MM.1S (cell line): Measurements from ENCODE around the gene VPS16.

Experiments
- DNase-seq: peaks from one replicate; pipeline ENCODE4 v3.0.0-alpha.2; 2015
- H2AFZ ChIP-seq: fragments of 300-600 bp; sonication (generic); 2 replicates; pipeline ENCODE4 v1.6.0; 2016; ENCODE audit warnings: antibody characterized with exemption, low read length
- H3F3A ChIP-seq: fragments of 300-600 bp; sonication (generic); 2 replicates; pipeline ENCODE4 v1.6.1; 2016; ENCODE audit warnings: mild to moderate bottlenecking, antibody characterized with exemption, low read length, moderate library complexity, mixed read lengths; ENCODE audit not compliant: insufficient read depth
- H3K27ac ChIP-seq: fragments of 300-600 bp; sonication (generic); 2 replicates; pipeline ENCODE4 v1.5.1; 2016; ENCODE audit warnings: mild to moderate bottlenecking, low read length
- H3K27me3 ChIP-seq: fragments of 300-600 bp; sonication (generic); replicated peaks from 2 replicates; pipeline ENCODE4 v1.6.0; 2016; ENCODE audit warnings: low read length; ENCODE audit not compliant: insufficient read depth
- H3K36me3 ChIP-seq: fragments of 300-600 bp; sonication (generic); replicated peaks from 2 replicates; pipeline ENCODE4 v1.6.1; 2016; ENCODE audit warnings: mild to moderate bottlenecking, low read length, mixed read lengths; ENCODE audit not compliant: insufficient read depth
- H3K4me1 ChIP-seq: fragments of 300-600 bp; sonication (generic); 2 replicates; pipeline ENCODE4 v1.6.1; 2016; ENCODE audit warnings: low read length, mixed read lengths
- H3K4me2 ChIP-seq: fragments of 300-600 bp; sonication (generic); 2 replicates; pipeline ENCODE4 v1.6.0; 2016; ENCODE audit warnings: low read depth, low read length
- H3K4me3 ChIP-seq: fragments of 300-600 bp; sonication (generic); 2 replicates; pipeline ENCODE4 v1.5.1; 2016; ENCODE audit warnings: low read length, mixed read lengths
- H3K79me2 ChIP-seq: fragments of 300-600 bp; sonication (generic); 2 replicates; pipeline ENCODE4 v1.6.1; 2016; ENCODE audit warnings: mixed run types, low read length, mixed read lengths
- H3K9ac ChIP-seq: fragments of 300-600 bp; sonication (generic); 2 replicates; pipeline ENCODE4 v1.6.1; 2016; ENCODE audit warnings: low read length, mixed read lengths
- H3K9me2 ChIP-seq: fragments of 300-600 bp; sonication (generic); replicated peaks from 2 replicates; pipeline ENCODE4 v1.6.1; 2016; ENCODE audit warnings: mild to moderate bottlenecking, low read length, mixed read lengths; ENCODE audit not compliant: insufficient read depth
- H3K9me3 ChIP-seq: fragments of 300-600 bp; sonication (generic); replicated peaks from 2 replicates; pipeline ENCODE4 v1.6.1; 2016; ENCODE audit warnings: mild to moderate bottlenecking, low read length, mixed read lengths; ENCODE audit not compliant: insufficient read depth
- H4K20me1 ChIP-seq: fragments of 300-600 bp; sonication (generic); 2 replicates; pipeline ENCODE4 v1.6.1; 2016; ENCODE audit warnings: mild to moderate bottlenecking, low read length, moderate library complexity, mixed read lengths; ENCODE audit not compliant: insufficient read depth
- CTCF ChIP-seq: fragments of 300-600 bp; sonication (generic); IDR thresholded peaks from 2 replicates; pipeline ENCODE4 v1.5.1; 2016; ENCODE audit warnings: antibody characterized with exemption, low read length, mixed read lengths
- EZH2 ChIP-seq: fragments of 300-600 bp; sonication (generic); optimal IDR thresholded peaks from 2 replicates; pipeline ENCODE3; 2017; ENCODE audit warnings: low read depth, mild to moderate bottlenecking, antibody characterized with exemption, low read length, mixed read lengths
- EZH2phosphoT487 ChIP-seq: fragments of 300-600 bp; sonication (generic); IDR thresholded peaks from 2 replicates; pipeline ENCODE4 v1.6.1; 2018; ENCODE audit warnings: antibody characterized with exemption, low read length

Gene VPS16

DNA sequence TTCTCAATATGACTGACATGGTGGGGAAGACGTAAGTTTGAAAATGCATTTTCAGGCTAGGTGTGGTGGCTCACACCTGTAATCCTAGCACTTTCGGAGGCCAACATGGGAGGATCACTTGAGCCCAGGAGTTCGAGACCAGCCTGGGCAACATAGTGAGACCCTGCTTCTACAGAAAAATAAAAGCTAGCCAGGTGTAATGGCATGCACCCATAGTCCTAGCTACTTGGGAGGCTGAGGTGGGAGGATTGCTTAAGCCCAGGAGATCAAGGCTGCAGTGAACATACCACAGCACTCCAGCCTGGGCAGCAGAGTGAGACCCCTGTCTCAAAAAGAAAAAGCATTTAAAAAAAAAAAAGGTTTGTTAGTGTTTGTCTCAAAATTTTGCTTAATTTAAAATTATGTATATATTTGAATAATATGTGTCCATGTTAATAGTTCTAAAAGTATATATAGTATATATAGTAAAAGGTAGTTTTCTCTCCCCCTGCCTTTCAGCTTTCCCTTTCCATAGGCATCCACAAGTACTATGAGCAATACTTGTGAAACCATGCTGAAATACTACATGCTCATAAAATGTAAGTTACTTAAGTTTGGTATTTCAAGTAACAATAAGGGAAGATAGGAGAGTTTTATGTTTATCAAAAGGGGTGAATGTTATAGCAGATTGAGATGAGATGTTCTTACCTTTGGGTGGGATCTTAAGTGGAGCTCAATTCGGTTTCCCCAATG is 47.8 kb downstream of the VPS16 start:
- Histone ChIP-seq H2AFZ (no peak overlapping the region), H3K4me2 (no peak overlapping the region), H3K79me2 (peaks cover 96% of the 10 kb centered on the region), H3K9me2 (no peaks in the 10 kb centered on the region), H3K27me3 (no peaks in the 10 kb centered on the region), H3K9ac (no peak overlapping the region), H3K4me1 (no peaks in the 10 kb centered on the region), H3K9me3 (no peaks in the 10 kb centered on the region), H3K27ac (no peak overlapping the region), H3K36me3 (no peaks in the 10 kb centered on the region), H4K20me1 (peaks cover 2% of the 10 kb centered on the region; the same call in 1 of the 2 replicates), H3F3A (no peaks in the 10 kb centered on the region), H3K4me3 (no peak overlapping the region)
- no peak for TF ChIP-seq EZH2
- TF ChIP-seq EZH2phosphoT487 = no peak
- no peak for TF ChIP-seq CTCF
- DNase-seq = no peak

DNA sequence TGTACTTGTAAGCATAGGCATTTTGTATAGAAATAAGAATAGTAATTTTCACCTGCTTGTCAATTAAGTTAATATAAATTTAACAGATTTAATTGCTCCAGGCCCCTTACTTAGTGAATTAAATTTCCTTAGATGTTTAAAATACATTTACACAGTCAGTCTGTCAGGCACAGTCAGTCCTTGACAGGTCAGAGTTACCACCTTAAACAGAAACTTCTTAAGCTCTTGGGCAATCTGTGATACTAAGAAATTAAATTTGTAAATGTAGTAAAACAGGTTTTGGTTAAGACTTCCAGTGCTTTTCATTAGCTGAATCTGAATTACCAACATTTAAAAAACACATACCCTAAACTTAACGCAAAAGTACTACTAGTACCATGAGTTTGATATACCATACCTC is 48.7 kb downstream of the VPS16 start:
- Histone ChIP-seq H3K9ac (no peak overlapping the region), H3K9me2 (no peaks in the 10 kb centered on the region), H4K20me1 (peaks cover 2% of the 10 kb centered on the region; the same call in 1 of the 2 replicates), H3F3A (no peaks in the 10 kb centered on the region), H3K27me3 (no peaks in the 10 kb centered on the region), H3K36me3 (no peaks in the 10 kb centered on the region), H3K4me1 (no peaks in the 10 kb centered on the region), H3K9me3 (no peaks in the 10 kb centered on the region), H3K4me3 (no peak overlapping the region), H3K79me2 (peaks cover 95% of the 10 kb centered on the region), H3K27ac (no peak overlapping the region), H3K4me2 (no peak overlapping the region), H2AFZ (no peak overlapping the region)
- no peak for DNase-seq
- TF ChIP-seq CTCF = no peak
- no peak for TF ChIP-seq EZH2phosphoT487
- no peak for TF ChIP-seq EZH2

DNA sequence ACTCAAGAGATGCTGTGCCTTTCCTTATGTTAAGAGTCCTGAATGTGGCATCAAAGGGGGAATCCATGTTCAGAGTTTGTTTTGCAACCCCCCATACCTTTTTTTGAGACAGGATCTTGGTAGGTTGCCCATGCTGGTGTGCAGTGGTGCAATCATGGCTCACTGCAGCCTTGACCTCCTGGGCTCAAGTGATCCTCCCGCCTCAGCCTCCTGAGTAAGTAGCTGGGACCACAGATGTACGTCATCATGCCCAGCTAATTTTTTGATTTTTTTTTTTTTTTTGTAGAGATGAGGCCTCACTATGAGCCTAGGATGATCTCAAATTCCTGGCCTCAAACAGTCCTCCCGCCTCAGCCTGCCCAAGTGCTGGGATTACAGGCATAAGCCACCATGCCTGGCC is 49.3 kb downstream of the VPS16 start:
- H4K20me1 ChIP-seq = peaks cover 2% of the 10 kb centered on the region; the same call in 1 of the 2 replicates
- no peaks in the 10 kb centered on the region for H3K36me3 ChIP-seq

More for the DNA sequence above, 49.3 kb downstream of the VPS16 start:
- Histone ChIP-seq H3K9me2 (no peaks in the 10 kb centered on the region), H3K27ac (no peak overlapping the region), H3K27me3 (no peaks in the 10 kb centered on the region), H3K4me3 (no peak overlapping the region), H3K9me3 (no peaks in the 10 kb centered on the region), H3K9ac (no peak overlapping the region), H3K4me2 (no peak overlapping the region), H3K4me1 (no peaks in the 10 kb centered on the region), H2AFZ (no peak overlapping the region), H3K79me2 (peaks cover 96% of the 10 kb centered on the region), H3F3A (no peaks in the 10 kb centered on the region)
- TF ChIP-seq EZH2 (no peak), CTCF (no peak), EZH2phosphoT487 (no peak)
- DNase-seq = no peak
